OCI-LY1 (cell line): ENCODE measurements around the gene BLOC1S1.

ENCODE experiments used
- H2AFZ ChIP-seq: fragments of 200-600 bp; sonication (generic), shearing (Covaris generic); 2 replicates; pipeline ENCODE4 v1.6.0; 2014; ENCODE audit warnings: antibody characterized with exemption, mild to moderate bottlenecking, low read length
- H3F3A ChIP-seq: fragments of 200-600 bp; sonication (generic), shearing (Covaris generic); 2 replicates; pipeline ENCODE4 v1.6.0; 2014; ENCODE audit warnings: mild to moderate bottlenecking, antibody characterized with exemption, low read length, moderate library complexity; ENCODE audit not compliant: insufficient read depth
- H3K27ac ChIP-seq: fragments of 200-600 bp; sonication (generic); 2 replicates; pipeline ENCODE4 v1.5.1; 2014; ENCODE audit warnings: low read length, mixed run types, mild to moderate bottlenecking, low read depth; ENCODE audit not compliant: poor library complexity, severe bottlenecking
- H3K27me3 ChIP-seq: fragments of 200-600 bp; sonication (generic); 2 replicates; pipeline ENCODE4 v1.6.0; 2014; ENCODE audit warnings: antibody characterized with exemption, mild to moderate bottlenecking, low read length, moderate library complexity; ENCODE audit not compliant: insufficient read depth
- H3K36me3 ChIP-seq: fragments of 200-600 bp; sonication (generic); 2 replicates; pipeline ENCODE4 v1.6.1; 2014; ENCODE audit warnings: mild to moderate bottlenecking, antibody characterized with exemption, low read length, moderate library complexity, mixed read lengths; ENCODE audit not compliant: insufficient read depth
- H3K4me1 ChIP-seq: fragments of 200-600 bp; sonication (generic); 2 replicates; pipeline ENCODE4 v1.5.1; 2014; ENCODE audit warnings: mild to moderate bottlenecking, low read length, moderate library complexity; ENCODE audit not compliant: insufficient read depth, severe bottlenecking
- H3K4me2 ChIP-seq: fragments of 200-600 bp; sonication (generic), shearing (Covaris generic); 2 replicates; pipeline ENCODE4 v1.6.1; 2014; ENCODE audit warnings: low read length
- H3K4me3 ChIP-seq: fragments of 200-600 bp; sonication (generic); 2 replicates; pipeline ENCODE4 v1.5.1; 2014; ENCODE audit warnings: low read length, low read depth, mild to moderate bottlenecking, mixed read lengths; ENCODE audit not compliant: poor library complexity, severe bottlenecking
- H3K79me2 ChIP-seq: fragments of 200-600 bp; shearing (Covaris generic); 2 replicates; pipeline ENCODE4 v1.6.1; 2016; ENCODE audit warnings: mixed run types, low read length, mixed read lengths; ENCODE audit not compliant: insufficient read depth
- H3K9ac ChIP-seq: fragments of 200-600 bp; sonication (generic), shearing (Covaris generic); 2 replicates; pipeline ENCODE4 v1.6.1; 2014; ENCODE audit warnings: mild to moderate bottlenecking, low read length, mixed read lengths
- H3K9me2 ChIP-seq: fragments of 200-600 bp; sonication (generic), shearing (Covaris generic); 2 replicates; pipeline ENCODE4 v1.6.1; 2014; ENCODE audit warnings: low read depth, mild to moderate bottlenecking, low read length, mixed read lengths
- H3K9me3 ChIP-seq: fragments of 200-600 bp; shearing (Covaris generic); 2 replicates; pipeline ENCODE4 v1.6.1; 2014; ENCODE audit warnings: low read length, mixed read lengths
- H4K20me1 ChIP-seq: fragments of 200-600 bp; sonication (generic), shearing (Covaris generic); 2 replicates; pipeline ENCODE4 v1.6.0; 2016; ENCODE audit warnings: mild to moderate bottlenecking, low read length; ENCODE audit not compliant: insufficient read depth
- CTCF ChIP-seq: fragments of 200-600 bp; sonication (generic), shearing (Covaris generic); IDR thresholded peaks from 2 replicates; pipeline ENCODE4 v1.5.1; 2017; ENCODE audit warnings: mild to moderate bottlenecking, antibody characterized with exemption, low read length, moderate library complexity, mixed read lengths
- EZH2 ChIP-seq: fragments of 200-600 bp; sonication (generic), shearing (Covaris generic); IDR thresholded peaks from 2 replicates; pipeline ENCODE4 v1.8.0; 2017; ENCODE audit warnings: borderline replicate concordance, mixed run types, mild to moderate bottlenecking, antibody characterized with exemption, low read length, moderate library complexity, mixed read lengths

Gene BLOC1S1

GRCh38 chr12:55713721-55714120 lies 2.1 kb upstream of the BLOC1S1 start:
- Histone ChIP-seq H3K36me3 (no peaks in the 10 kb centered on the region), H3K4me1 (peaks cover 31% of the 10 kb centered on the region), H2AFZ (no peak overlapping the region), H3K27me3 (peaks cover 4% of the 10 kb centered on the region; the same call in 1 of the 2 replicates), H3K9me2 (no peaks in the 10 kb centered on the region), H3K9ac (no peak overlapping the region), H4K20me1 (no peaks in the 10 kb centered on the region), H3K4me2 (no peak overlapping the region), H3F3A (no peaks in the 10 kb centered on the region), H3K4me3 (no peak overlapping the region), H3K27ac (no peak overlapping the region), H3K9me3 (no peaks in the 10 kb centered on the region), H3K79me2 (no peaks in the 10 kb centered on the region)
- TF ChIP-seq EZH2 (no peak), CTCF (no peak)

GRCh38 chr12:55715169-55715764 lies 579 bp upstream of the BLOC1S1 start:
- H3K4me2 ChIP-seq = peak overlapping the region; percentile 97
- peak overlapping the region; percentile 82 for H3K4me3 ChIP-seq
- TF ChIP-seq CTCF (no peak), EZH2 (no peak)
- no peaks in the 10 kb centered on the region for H3K36me3 ChIP-seq
- H3F3A ChIP-seq = no peaks in the 10 kb centered on the region
- no peak overlapping the region for H2AFZ ChIP-seq
- H3K79me2 ChIP-seq = no peaks in the 10 kb centered on the region
- no peaks in the 10 kb centered on the region for H3K9me3 ChIP-seq
- H3K4me1 ChIP-seq = peaks cover 31% of the 10 kb centered on the region
- H3K27ac ChIP-seq = peak overlapping the region; percentile 81
- peak overlapping the region; percentile 82 for H3K9ac ChIP-seq
- no peaks in the 10 kb centered on the region; the same call in 1 of the 2 replicates for H3K27me3 ChIP-seq
- no peaks in the 10 kb centered on the region for H3K9me2 ChIP-seq
- H4K20me1 ChIP-seq = no peaks in the 10 kb centered on the region

GRCh38 chr12:55716582-55716957 lies 724 bp downstream of the BLOC1S1 start:
- Histone ChIP-seq H3K4me1 (peaks cover 31% of the 10 kb centered on the region), H3F3A (no peaks in the 10 kb centered on the region), H3K9ac (peak overlapping the region; percentile 82), H3K4me2 (peak overlapping the region; percentile 97), H3K4me3 (peak overlapping the region; percentile 82), H3K36me3 (no peaks in the 10 kb centered on the region), H3K27me3 (no peaks in the 10 kb centered on the region), H3K27ac (peak overlapping the region; percentile 81), H3K79me2 (no peaks in the 10 kb centered on the region), H3K9me3 (no peaks in the 10 kb centered on the region), H4K20me1 (no peaks in the 10 kb centered on the region), H3K9me2 (no peaks in the 10 kb centered on the region), H2AFZ (no peak overlapping the region)
- no peak for TF ChIP-seq EZH2
- no peak for TF ChIP-seq CTCF
